ENCODE data around the gene PDE8A.

DNA sequence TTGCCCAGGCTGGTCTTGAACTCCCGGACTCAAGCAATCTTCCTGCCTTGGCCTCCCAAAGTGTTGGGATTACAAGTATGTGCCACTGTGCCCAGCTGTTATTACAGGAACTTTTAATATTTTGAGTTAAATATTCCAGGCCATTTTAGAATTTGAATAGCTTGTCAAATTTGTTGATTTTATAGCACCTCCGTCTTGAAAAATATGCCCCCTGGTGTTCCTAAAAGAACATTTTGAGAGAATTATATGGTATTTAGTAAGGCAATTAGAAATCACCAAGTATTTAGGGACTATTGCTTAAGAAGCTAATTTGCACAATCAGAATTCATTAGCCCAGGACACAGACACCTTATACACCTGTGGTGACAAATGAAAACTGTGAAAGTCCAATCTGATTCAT is 23.7 kb downstream of the PDE8A start:
- no peak for TF ChIP-seq MAX (IDR thresholded peaks at IDR 0.05; ENCODE audit: insufficient read depth, insufficient read length)
- TF ChIP-seq CTCF (IDR thresholded peaks at IDR 0.05; ENCODE audit: extremely low read depth in 1 of 2, insufficient read depth in 1 of 2, low read depth in 1 of 2, low read length in 2 of 2) = peak in 1 of 2 donors; percentile 4
